HEK293T (cell line): ENCODE results near the gene RGCC.

Experiments
- BHLHE40 ChIP-seq: fragments of 450-650 bp; IDR thresholded peaks from 2 replicates; pipeline ENCODE4 v1.6.1; 2016; ENCODE audit warnings: mild to moderate bottlenecking, moderate library complexity, borderline replicate concordance
- ELF4 ChIP-seq: fragments of 450-650 bp; IDR thresholded peaks from 2 replicates; pipeline ENCODE4 v1.6.1; 2017; ENCODE audit warnings: antibody characterized with exemption
- SP1 ChIP-seq: fragments of 450-650 bp; IDR thresholded peaks from 2 replicates; pipeline ENCODE4 v1.6.1; 2017
- SUZ12 ChIP-seq: fragments of 450-650 bp; IDR thresholded peaks from 2 replicates; pipeline ENCODE4 v1.6.1; 2016; ENCODE audit warnings: mild to moderate bottlenecking

DNA sequence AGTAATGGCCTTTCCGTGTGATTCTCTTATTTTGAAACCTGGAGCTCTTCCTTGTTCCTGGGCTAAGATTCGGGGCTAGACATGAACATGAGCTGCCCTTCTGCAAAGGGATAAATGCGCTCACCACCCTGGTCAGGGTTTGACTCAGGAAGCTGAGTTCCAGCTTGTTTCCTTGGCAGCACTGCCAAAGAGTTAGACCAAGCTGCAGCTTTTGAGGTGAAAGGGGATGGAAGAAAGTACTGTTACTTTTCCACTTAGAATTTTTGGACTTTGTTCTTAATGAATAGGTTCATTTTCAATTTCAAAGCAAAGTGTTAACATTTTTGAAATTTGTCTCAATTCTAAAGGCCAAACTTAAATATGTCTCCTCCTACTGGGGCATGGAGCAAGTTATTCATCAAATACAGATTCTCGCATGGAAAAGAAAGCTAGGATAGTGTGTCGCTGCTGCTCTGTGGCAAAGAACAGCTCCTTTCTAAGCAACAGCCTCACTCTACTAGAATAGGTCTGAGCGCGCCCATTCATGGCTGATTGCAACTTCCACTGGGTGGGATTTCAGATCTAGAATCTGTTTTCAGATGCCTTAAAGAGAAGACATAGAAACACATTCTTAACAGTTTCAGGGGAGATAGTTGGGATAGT is 2.2 kb downstream of the RGCC start:
- TF ChIP-seq SP1: no peak
- TF ChIP-seq BHLHE40: no peak
- no peak for TF ChIP-seq ELF4
- no peak for TF ChIP-seq SUZ12
